HG03558 (cell line): ENCODE data around the gene TMEM132D.

Source experiments
- ATAC-seq: cut with Tn5 transposase; IDR thresholded peaks from one replicate; pipeline ENCODE4 v1.9.1; 2021; ENCODE audit warnings: moderate number of reproducible peaks; ENCODE audit not compliant: unreplicated experiment; ENCODE audit errors: extremely low read depth

The TMEM132D gene

DNA sequence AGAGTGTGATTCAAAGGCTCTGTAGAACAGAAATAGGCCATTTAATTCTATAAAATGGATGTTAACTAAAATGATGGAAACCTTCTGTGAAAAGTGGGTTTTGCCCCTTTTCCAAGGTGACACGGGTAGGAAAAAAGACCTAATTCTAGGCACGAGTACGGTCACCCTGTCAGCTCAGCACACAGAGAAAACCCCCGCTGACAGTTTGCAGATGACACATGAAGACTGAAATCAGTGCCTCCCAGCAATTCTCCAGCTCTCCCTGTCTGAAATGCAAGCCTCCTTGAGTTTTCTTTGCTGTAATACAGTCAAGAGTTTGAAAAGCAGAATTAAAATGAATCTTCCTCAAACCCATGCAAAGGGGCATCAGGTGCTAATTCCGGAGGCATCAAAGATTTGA lies 230.0 kb downstream of the TMEM132D start:
- no peak for ATAC-seq

DNA sequence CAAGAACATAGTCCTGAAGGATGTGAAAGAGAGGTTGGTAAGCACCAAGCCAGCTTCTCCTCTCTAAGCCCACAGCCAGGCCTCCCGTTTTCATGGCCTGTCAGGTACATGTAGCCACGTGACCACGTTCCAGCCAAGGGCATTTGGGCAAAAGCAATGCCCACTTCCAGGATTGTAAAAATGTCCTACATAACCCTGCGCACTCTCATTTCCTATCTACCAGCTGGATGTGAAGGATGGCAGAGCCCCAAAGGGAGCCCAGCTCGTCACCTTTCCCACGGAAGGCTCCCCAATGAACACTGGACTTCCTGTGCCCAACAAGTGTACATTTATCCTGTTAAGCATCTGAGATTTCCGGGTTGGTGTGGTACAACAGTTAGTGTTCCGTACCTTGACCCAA lies 231.7 kb downstream of the TMEM132D start:
- no peak for ATAC-seq

DNA sequence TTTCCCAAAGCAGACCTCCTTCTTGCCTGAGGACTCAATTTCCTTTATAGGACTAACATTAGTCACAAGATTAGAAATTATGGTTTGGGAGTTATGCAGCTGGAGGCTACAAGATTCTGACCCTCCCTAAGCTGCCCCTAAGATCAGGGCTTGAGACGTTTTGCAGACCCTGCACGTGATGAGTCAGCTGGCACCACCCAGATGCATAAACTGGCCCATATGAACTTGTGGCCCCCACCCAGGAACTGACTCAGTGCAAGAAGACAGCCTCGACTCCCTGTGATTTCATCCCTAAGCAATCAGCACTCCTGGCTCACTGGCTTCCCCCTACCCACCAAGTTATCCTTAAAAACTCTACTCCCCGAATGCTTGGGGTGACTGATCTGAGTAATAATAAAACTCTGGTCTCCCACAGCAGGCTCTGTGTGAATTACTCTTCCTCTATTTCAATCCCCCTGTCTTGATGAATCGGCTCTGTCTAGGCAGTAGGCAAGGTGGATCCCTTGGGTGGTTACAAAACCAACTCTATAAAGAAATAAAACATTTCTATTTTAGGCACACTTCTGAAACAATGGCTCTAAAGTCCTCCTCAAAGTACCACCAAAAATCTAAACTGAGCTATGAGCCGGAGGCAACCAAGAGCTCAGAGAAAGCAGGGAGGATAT lies 233.4 kb downstream of the TMEM132D start:
- no peak for ATAC-seq

DNA sequence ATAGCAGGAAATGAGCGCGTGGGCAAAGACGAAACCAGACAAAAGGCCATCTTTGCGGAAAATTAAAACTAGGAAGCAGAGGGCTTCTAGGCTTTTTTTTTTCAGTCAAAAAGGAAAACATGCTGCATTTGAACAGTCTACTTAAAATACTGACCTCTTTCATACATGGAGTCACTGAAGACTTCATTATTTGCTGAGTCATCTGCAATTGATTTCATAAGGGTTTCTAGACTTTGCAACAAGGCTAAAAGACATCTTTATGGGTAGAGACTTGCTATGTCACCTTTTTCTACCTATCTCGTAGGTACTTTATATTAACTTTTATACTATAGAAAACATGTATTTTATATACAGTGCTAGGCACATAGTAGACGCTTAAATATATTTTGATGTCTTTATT lies 238.4 kb downstream of the TMEM132D start:
- no peak for ATAC-seq

DNA sequence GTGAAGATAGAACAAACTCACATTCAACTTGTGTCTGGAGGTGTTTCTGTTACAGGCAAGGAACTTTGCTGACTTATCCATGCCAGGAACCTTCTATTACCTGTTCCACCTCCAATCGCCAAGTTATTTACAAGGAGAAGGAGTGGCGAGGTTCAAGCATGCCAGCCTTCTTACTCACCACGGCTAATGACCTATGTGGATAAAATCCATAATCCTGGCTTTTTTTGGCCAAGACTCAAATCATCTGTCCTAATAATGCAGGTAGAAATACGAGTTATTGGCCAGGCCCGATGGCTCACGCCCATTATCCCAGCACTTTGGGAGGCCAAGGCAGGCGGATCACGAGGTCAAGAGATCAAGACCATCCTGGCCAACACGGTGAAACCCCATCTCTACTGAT lies 241.6 kb downstream of the TMEM132D start:
- no peak for ATAC-seq

DNA sequence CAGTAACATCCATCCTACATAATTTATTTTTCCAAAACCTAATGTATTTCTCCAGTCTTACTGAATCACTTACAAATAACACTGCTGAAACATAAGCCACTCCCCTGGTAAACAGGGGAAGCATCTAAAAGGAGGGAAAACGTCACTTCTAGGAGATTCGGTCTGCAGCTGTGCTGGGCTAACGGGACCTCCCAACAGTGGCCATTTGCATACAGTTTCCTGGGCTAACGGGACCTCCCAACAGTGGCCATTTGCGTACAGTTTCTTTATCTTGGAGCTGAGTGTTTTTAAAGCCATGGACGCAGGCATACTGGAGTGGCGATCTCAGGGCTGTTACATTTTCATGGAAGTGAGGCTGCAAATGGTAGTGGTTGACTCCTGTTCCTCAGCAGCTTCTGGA lies 242.9 kb downstream of the TMEM132D start:
- no peak for ATAC-seq

DNA sequence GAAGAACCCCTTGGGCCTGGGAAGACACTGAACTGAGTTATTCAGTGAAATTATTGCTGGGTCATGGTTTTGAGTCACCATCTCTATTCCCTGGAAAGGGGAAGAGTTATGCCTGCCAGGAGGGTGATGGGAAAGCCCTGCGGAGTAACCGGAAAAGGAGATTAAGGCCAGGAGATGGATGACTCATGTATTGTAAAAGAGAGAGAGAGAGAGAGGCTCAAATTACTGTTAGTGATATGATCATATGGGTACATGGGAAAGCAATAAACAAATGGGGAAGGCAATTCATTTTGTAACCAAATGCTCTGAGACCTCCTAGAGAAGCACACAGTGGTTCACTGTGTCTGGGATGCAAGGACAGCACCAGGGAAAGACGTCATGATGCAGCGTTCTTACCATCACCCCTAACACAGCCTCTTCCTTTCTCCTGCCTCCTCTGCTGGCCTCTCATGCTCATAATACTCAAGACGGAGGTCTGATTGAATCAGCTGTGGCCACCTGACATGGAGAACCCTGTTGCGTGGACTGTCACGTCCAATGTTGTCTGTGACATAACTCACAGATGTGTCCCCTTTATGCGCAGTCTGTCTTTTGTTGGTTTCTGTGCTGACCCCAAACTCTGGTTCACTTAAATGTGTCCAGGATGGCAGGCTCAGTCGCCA lies 243.7 kb downstream of the TMEM132D start:
- ATAC-seq = no peak

DNA sequence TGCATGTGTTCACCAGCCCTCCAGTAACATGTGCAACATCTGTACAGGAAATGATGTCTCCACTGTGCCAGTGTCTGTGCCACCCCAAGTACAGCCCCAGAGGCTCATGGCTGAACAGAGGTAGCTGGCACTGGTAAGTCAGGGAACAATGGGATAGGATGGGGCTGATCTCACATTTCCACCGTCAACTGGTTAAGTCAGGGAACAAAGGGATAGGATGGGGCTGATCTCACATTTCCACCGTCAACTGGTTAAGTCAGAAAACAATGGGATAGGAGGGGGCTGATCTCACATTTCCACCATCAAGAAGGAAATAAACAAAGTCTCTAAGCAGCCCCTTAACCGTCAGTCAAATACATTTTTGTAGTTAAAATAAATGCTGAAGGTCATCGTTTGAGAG lies 246.6 kb downstream of the TMEM132D start:
- ATAC-seq = no peak

DNA sequence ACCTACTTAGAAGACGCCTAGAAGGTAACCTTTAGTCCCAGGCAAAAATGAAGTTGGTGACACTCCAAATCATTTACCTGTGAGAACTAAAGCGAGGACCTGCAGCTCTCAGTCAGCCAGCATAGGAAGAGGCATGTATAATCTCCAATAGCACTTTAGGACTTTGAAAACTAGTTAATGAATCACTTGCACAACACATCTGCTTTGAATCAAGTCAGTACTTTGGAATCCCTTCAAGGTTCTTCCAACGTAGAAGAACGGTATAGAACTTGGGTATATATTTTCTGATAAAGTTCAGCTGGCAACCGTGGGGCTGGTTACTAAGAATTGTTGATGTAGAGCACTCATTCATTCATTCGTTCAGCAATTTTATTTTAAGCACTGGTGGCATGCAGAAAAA lies 251.9 kb downstream of the TMEM132D start:
- no peak for ATAC-seq

DNA sequence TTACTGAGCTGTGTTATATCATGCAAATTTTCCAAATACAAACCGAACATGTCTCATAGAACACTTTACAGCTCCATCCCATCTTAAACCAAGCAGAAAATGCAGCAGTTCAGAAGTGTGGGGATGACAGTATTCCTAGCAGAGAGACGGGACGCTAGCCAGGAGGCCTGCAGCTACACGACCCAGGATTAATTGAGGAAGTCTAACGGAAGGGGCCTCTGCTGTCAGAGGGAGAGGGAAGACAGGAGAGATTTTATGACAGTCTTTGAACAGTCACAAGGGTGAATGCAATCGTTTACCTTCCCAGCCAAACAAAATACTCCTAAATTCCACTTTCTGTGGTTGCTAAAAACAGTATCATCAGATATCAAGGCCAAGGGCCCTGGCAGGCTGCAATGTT lies 261.9 kb downstream of the TMEM132D start:
- ATAC-seq = no peak

DNA sequence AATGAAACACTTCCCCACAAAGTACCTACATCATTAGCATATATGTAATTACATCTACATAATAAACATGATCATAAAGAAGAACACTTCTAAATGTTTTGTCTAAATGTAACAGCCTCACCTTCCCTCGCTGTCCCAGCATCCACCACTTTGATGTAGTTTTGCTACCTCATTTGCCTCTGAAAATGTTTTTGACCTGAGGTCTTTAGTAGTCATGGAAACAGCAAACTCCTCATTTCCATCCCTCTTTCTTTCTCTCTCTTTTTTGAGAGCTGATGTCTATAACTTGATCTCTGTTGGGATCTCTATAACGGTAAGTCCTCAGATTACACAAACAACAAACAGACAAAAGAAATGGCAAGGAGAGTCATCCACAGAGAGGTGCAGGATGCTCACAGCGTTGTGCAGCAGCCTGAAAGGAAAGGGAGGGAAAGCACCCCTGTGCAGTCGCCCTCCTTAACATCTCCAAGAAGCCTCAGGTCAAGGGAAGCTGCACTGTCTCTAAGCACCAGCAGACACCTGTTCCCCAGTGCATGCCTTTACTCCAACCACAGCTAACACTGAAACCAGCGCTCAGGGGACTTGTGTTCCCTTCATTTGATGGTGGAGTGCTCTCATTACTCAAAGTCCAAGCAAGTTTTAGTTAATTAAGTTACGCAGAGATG lies 268.7 kb downstream of the TMEM132D start:
- ATAC-seq = no peak

DNA sequence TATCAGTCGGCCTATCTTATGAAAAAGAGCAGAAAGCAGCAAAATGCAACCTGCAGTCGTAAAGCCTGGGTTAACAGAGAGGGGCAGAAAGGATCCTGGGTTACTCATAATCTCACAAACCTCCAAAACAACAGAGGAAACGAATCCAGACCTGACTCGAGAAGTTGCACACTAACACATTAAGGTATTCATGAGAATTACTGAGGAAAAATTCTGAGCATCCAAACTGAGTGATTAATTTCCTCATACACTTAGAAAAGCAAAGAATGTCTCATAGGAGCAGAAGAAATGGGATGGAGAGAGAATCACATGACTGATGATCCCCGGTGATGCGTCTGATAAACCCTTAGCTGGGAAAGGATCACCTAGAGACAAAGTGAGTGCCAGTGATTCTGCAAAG lies 272.5 kb downstream of the TMEM132D start:
- no peak for ATAC-seq

DNA sequence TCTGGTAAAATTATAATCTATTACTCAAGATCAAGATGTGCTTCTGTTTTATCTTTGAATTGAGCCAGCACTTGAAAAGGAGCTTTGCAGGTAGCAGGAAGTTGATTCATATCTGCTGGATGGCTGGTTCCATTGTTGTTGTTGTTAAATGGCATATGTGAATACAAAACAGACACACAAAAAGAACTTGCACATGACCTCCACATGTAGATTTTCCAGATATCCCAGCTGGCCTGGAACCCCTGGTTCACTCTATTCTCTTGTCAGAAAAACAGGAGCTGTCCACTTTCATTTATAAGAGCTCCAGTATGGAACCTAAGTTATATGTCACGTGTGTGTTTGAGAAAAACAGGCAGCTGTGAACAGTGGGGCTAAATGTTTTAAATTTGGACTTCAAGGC lies 273.9 kb downstream of the TMEM132D start:
- ATAC-seq = no peak

DNA sequence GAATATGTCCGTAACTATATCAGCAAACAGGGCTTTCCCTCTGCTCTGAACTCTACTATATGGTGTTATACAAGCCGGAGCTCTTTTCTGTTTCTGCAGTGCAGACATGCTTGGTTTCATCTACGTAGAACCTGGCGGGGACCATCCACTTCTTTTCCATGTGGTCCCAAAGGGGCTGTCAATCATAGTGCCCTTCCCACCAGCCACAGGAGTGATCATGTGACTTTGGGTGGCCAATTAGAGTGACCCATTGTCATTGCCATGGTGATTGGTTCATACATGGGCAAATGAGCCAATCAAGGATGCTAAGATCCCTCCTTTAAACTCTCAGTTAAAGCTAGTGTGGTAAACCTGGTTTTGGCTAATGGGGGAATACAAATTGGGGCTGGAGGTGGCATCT lies 281.3 kb downstream of the TMEM132D start:
- no peak for ATAC-seq

DNA sequence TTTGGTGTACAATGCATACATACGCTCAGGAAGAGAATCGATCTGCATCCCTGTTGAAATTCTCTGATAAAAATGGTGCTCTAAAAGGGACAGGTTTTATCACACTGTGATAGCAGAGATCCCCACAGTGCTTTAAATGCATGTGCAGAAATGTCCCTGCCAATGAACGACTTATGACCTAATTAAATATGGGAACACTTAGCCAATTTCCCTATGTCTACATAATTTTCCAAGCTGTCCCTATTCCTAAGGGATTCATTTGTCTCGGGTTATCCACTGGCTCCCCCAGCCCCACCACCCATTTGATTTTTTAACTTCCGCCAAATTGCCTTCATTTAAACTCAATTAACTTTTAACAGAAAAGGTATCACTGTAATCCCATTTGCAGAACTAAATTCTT lies 284.6 kb downstream of the TMEM132D start:
- ATAC-seq = no peak

DNA sequence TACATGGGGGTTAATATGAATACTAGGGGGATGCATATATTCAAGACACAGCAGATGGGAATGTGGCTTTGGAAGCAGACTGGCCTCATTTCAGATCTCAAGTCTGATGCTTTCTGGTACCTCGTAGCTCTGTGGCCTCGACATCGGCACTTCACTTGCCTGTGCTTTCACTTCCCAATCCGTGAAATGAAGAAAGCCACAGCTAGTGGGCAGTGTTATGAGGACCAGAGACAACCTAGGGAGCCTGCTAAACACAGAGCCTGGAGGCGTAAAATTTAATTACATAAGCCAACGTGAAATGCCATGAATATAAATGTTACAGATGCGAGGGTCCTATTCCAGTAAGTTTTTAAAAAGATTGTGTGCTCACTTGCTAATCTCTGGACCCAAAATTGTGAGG lies 286.0 kb downstream of the TMEM132D start:
- ATAC-seq = no peak

DNA sequence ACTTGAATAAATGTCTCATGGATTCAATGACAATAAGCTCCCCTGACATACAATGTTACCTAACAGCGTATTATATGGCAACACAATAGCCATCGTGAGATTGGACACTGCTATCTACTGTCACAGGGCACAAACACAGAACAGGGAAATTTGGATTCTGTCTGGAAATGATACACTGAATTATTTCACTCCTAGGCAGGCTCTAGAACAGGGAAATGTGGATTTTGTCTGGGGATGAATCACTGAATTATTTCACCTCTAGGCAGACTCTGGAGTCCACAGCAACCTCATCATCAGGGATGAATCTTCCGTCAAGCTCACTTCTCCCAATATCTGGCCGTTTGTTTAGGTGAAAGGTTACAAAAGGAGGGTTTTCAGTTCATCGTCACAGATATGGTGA lies 288.8 kb downstream of the TMEM132D start:
- ATAC-seq = no peak

DNA sequence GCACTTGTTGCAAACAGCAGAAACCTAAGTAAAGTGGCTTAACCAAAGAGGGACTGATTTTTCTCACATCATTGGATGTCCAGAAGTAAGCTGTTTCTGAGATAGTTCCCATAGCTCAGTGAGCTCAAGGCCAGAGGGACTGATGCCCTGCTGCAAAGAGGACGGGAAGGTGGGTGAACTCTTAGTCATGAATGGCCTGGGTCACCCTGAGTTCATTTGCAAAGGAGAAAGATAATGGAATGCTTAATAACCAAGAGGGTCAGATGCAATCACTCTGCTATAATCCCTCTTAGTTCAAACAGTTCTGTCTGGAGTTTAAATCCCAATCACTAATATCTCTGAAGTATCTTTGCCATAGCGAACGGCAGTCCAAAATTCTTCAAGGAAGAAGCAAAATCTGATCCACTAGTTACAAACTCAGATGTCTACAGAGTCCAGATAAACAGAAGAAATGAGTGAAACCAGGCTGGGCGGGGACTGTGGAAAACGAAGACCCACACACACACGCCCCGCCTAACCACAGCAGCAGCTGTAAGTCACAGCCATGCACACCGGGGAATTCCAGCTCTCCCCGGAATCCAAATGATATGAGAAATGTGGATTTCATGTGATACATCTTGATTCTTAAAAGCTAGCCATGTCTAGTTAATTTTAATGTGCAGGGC lies 289.5 kb downstream of the TMEM132D start:
- ATAC-seq = no peak

DNA sequence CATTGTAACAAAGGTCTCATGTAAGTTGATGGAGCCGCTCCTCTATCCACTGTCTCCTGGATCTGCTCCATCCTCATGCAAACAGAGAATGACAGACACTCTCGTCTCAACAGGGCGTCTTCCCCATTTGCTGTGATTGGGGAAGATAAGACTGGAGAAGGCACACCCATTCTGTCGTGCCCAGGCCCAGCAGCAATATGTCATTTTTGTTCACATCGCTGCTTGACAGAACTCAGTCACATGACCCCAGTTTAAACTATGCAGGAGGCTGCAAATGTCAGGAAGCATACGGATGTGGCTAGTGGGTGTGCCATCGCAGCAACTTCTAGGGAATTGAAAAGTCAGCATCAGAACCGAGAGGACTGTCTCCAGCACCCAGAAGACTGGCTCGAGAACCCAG lies 290.5 kb downstream of the TMEM132D start:
- no peak for ATAC-seq

DNA sequence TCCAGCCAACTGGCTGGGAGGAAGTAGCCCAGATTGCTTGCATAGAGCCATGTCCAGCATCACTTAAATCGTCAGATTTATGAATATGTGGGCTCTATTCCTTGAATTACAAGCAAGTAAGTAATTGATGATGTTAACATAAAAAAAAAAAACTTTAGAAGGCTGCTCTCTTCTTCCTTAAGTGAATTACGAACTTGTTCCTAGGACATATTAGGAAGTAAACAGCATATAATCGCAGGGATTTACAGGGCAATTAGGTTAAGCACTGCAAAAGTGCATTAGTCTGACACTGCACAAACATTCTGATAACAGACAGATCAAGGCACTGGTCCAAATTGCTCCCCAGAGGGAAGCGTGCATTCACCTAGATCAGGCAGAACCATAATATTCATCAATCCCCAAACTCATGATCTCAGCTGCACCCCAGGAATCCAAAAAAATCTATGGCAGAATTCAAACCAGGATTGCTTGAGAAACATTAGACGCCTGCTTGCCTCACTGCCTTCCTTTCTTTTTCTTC lies 293.2 kb downstream of the TMEM132D start:
- ATAC-seq = no peak

DNA sequence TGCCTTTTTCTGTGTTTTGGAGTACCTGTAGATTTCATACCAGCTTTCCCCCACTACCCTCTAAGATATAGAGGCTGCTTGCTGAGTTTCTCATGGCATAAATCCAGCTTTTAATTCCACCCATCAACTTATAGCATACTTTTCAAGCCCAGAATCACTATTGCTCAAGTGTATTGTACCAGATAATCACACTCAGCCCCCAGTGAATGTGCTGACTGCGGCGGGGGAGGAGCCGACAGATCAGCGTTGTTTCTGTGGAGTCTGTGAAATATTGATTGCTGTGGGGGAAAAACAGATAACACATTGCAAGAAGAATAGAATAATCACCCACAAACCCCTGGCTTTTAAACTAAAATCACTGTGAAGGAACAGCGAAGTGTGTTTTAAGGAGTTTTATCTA lies 296.1 kb downstream of the TMEM132D start:
- ATAC-seq = no peak
